ENCODE measurements around the gene CTNND2.

GRCh38 chr5:10974850-10975249, 929.4 kb downstream of the CTNND2 start:
- TF ChIP-seq POLR2A (IDR thresholded peaks at IDR 0.05; ENCODE audit: low read depth, low read length) (no peak), RAD21 (IDR thresholded peaks at IDR 0.05; ENCODE audit: insufficient read depth, low read depth, low read length) (no peak), CTCF (IDR thresholded peaks at IDR 0.05 in 2 of 3, conservative IDR thresholded peaks at IDR 0.05 in 1 of 3; ENCODE audit: control insufficient read depth in 2 of 3, extremely low read depth in 1 of 3, insufficient read depth in 1 of 3, low read depth in 3 of 3, low read length in 3 of 3) (no peak)

Data from GM12878 (cell line).